WTC11 (cell line): ENCODE results near the gene XKR8. TPM values are rescaled to one million over a fixed set of nuclear protein-coding genes. Genes with fewer than 3 reads are reported as not detected.

Experiments
- ATAC-seq: fragments of 200-7000 bp; cut with Tn5 transposase; 2 replicates; pipeline ENCODE4 v1.10.0; 2021; ENCODE audit warnings: mild to moderate bottlenecking, moderate library complexity
- CTCF ChIA-PET: fragments of 300-600 bp; sonication (Branson Sonifier 250); formaldehyde crosslinking; loops from one replicate; lab custom pipeline; 2021; ENCODE audit warnings: antibody characterized with exemption; lab: Charles Lee
- POLR2A ChIA-PET: fragments of 350-600 bp; sonication (Branson Sonifier 250); formaldehyde crosslinking; loops from one replicate; lab custom pipeline; 2021; ENCODE audit warnings: antibody characterized with exemption; lab: Charles Lee
- DNase-seq: peaks from one replicate; pipeline ENCODE4 v3.0.0; 2021; ENCODE audit warnings: low spot score
- H3K27ac Mint-ChIP-seq: 2 replicates; pipeline ENCODE4 v1.8.0; 2021; ENCODE audit warnings: mixed read lengths
- H3K27me3 Mint-ChIP-seq: 2 replicates; pipeline ENCODE4 v1.8.0; 2021; ENCODE audit warnings: low read depth, mild to moderate bottlenecking, moderate library complexity, mixed read lengths
- H3K36me3 Mint-ChIP-seq: 2 replicates; pipeline ENCODE4 v1.8.0; 2021; ENCODE audit warnings: mixed read lengths
- H3K4me1 Mint-ChIP-seq: 2 replicates; pipeline ENCODE4 v1.8.0; 2022; ENCODE audit warnings: mixed read lengths
- H3K4me3 Mint-ChIP-seq: 2 replicates; pipeline ENCODE4 v1.8.0; 2021; ENCODE audit warnings: mild to moderate bottlenecking, moderate library complexity, mixed read lengths
- H3K9me3 Mint-ChIP-seq: 2 replicates; pipeline ENCODE4 v1.8.0; 2021; ENCODE audit warnings: mixed read lengths
- FOXP4 ChIP-seq: sonication (generic); formaldehyde crosslinking; IDR thresholded peaks from 2 replicates; pipeline ENCODE4 v1.8.0; 2022; ENCODE audit warnings: mild to moderate bottlenecking, missing genetic modification reagents
- PRRX2 ChIP-seq: fragments of 250-450 bp; sonication (Bioruptor Pico); IDR thresholded peaks from 2 replicates; pipeline ENCODE4 v1.8.0; 2021; ENCODE audit warnings: mild to moderate bottlenecking
- ZNF281 ChIP-seq: sonication (generic); formaldehyde crosslinking; IDR thresholded peaks from 2 replicates; pipeline ENCODE4 v1.8.0; 2023; ENCODE audit warnings: mild to moderate bottlenecking, missing genetic modification reagents
- ZNF512 ChIP-seq: sonication (generic); formaldehyde crosslinking; IDR thresholded peaks from 2 replicates; pipeline ENCODE4 v1.8.1; 2022; ENCODE audit warnings: missing genetic modification reagents, borderline replicate concordance
- total RNA-seq: library from RNA; stranded (reverse); gene quantifications from 3 replicates; pipeline ENCODE4 v1.2.3, GENCODE V29; 2021
- TF ChIP-seq, protein P1 (sequence below): sonication (generic); formaldehyde crosslinking; IDR thresholded peaks from 2 replicates; pipeline ENCODE4 v1.8.1; 2023; ENCODE audit warnings: mild to moderate bottlenecking, missing genetic modification reagents, moderate library complexity
- TF ChIP-seq, protein P2 (sequence below): fragments of 250-450 bp; sonication (Bioruptor Pico); IDR thresholded peaks from 2 replicates; pipeline ENCODE4 v1.8.0; 2021; ENCODE audit warnings: mild to moderate bottlenecking
- TF ChIP-seq, protein P3 (sequence below): sonication (generic); formaldehyde crosslinking; IDR thresholded peaks from 2 replicates; pipeline ENCODE4 v1.8.0; 2023; ENCODE audit warnings: missing genetic modification reagents, mild to moderate bottlenecking, borderline replicate concordance

Gene XKR8
- total RNA-seq, 1 experiment from 2014 or later = 15.5 TPM

DNA sequence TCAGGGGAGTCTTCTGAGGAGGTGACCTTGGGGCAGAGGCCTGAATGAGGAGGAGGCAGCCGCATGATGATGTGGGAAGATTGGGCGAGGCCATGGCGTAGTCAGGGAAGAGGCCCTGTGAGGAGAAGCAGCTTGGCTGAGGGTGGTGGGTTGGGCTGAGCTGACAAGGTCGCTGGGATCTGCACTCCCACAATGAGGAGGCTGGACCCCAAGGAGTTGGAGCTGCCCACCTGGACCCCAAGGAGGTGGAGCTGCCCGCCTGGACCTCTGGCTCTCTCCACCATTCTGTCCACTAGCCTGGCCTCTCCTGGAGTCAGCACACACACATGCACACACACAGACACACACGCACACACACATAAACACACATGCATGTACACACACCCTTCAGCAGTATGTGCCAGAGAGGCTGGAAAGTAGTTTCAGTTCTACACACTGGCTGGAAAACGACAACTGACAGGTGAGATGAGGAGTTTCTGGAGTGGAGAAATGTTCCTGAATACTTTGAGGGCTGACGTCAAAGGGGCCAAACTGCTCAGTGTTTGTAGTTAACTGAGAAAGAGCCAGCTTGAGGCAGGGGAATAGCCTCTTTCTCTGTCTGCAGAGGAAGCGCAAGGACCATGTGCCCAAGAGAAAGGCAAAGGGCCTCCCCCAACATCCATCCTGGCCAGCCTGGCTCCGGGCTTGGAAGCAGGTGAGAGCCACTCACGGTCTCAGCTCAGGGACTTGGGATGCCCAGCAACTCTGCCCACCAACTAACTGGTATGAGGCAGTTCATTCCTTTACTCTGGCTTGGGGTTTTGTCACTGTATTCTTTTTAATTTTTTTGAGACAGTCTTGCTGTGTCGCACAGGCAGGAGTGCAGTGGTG, 17.9 kb upstream of the XKR8 start (continued):
- TF ChIP-seq FOXP4 (CRISPR knock-in tag) (no peak), PRRX2 (CRISPR knock-in tag) (no peak)

GRCh38 chr1:27945020-27945419, 14.8 kb upstream of the XKR8 start:
- Mint-ChIP-seq H3K36me3 (peaks cover 9% of the 10 kb centered on the region), H3K4me1 (peaks cover 5% of the 10 kb centered on the region; the same call in 1 of the 2 replicates), H3K27me3 (no peaks in the 10 kb centered on the region), H3K4me3 (no peak overlapping the region), H3K9me3 (no peaks in the 10 kb centered on the region), H3K27ac (no peak overlapping the region)
- ChIA-PET POLR2A (no interaction called here), CTCF (interaction anchor here (2.1 kb wide), 1 partner anchor 87 kb away, joined by 7 read pairs; no protein-coding TSS in a partner anchor)
- no peak for DNase-seq
- no peak for ATAC-seq
- TF ChIP-seq FOXP4 (CRISPR knock-in tag) (no peak), ZNF512 (no peak)
- TF ChIP-seq, protein P1, sequence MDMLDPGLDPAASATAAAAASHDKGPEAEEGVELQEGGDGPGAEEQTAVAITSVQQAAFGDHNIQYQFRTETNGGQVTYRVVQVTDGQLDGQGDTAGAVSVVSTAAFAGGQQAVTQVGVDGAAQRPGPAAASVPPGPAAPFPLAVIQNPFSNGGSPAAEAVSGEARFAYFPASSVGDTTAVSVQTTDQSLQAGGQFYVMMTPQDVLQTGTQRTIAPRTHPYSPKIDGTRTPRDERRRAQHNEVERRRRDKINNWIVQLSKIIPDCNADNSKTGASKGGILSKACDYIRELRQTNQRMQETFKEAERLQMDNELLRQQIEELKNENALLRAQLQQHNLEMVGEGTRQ (CRISPR knock-in tag) = no peak
- TF ChIP-seq, protein P2, sequence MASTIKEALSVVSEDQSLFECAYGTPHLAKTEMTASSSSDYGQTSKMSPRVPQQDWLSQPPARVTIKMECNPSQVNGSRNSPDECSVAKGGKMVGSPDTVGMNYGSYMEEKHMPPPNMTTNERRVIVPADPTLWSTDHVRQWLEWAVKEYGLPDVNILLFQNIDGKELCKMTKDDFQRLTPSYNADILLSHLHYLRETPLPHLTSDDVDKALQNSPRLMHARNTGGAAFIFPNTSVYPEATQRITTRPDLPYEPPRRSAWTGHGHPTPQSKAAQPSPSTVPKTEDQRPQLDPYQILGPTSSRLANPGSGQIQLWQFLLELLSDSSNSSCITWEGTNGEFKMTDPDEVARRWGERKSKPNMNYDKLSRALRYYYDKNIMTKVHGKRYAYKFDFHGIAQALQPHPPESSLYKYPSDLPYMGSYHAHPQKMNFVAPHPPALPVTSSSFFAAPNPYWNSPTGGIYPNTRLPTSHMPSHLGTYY = no peak
- TF ChIP-seq, protein P3, sequence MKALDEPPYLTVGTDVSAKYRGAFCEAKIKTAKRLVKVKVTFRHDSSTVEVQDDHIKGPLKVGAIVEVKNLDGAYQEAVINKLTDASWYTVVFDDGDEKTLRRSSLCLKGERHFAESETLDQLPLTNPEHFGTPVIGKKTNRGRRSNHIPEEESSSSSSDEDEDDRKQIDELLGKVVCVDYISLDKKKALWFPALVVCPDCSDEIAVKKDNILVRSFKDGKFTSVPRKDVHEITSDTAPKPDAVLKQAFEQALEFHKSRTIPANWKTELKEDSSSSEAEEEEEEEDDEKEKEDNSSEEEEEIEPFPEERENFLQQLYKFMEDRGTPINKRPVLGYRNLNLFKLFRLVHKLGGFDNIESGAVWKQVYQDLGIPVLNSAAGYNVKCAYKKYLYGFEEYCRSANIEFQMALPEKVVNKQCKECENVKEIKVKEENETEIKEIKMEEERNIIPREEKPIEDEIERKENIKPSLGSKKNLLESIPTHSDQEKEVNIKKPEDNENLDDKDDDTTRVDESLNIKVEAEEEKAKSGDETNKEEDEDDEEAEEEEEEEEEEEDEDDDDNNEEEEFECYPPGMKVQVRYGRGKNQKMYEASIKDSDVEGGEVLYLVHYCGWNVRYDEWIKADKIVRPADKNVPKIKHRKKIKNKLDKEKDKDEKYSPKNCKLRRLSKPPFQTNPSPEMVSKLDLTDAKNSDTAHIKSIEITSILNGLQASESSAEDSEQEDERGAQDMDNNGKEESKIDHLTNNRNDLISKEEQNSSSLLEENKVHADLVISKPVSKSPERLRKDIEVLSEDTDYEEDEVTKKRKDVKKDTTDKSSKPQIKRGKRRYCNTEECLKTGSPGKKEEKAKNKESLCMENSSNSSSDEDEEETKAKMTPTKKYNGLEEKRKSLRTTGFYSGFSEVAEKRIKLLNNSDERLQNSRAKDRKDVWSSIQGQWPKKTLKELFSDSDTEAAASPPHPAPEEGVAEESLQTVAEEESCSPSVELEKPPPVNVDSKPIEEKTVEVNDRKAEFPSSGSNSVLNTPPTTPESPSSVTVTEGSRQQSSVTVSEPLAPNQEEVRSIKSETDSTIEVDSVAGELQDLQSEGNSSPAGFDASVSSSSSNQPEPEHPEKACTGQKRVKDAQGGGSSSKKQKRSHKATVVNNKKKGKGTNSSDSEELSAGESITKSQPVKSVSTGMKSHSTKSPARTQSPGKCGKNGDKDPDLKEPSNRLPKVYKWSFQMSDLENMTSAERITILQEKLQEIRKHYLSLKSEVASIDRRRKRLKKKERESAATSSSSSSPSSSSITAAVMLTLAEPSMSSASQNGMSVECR = no peak

- Mint-ChIP-seq H3K4me3 (no peak overlapping the region), H3K27ac (no peak overlapping the region), H3K4me1 (no peaks in the 10 kb centered on the region), H3K27me3 (no peaks in the 10 kb centered on the region)
- DNase-seq (no peak), ATAC-seq (no peak)
- POLR2A ChIA-PET = no interaction called here
- no peak for TF ChIP-seq ZNF281 (CRISPR knock-in tag)
- TF ChIP-seq, all 79 proteins: peak for 0
- Mint-ChIP-seq H3K9me3 (no peaks in the 10 kb centered on the region), H3K36me3 (peaks cover 12% of the 10 kb centered on the region)
- CTCF ChIA-PET = interaction anchor here (0.8 to 1.6 kb wide), 3 partner anchors 9 to 92 kb away, joined by 3 to 5 read pairs (median 3); partner anchors contain the start of gene XKR8
These were observed 10.7 kb upstream of the XKR8 start for GRCh38 chr1:27949027-27949426.
